Measurements from ENCODE around the gene MUC5B. TPM values are rescaled to one million over a fixed set of nuclear protein-coding genes. Genes with fewer than 3 reads are reported as not detected.
A peak's percentile ranks its signal among the peaks of the same experiment; 100 is the strongest.

MUC5B gene
- total and polyA plus RNA-seq, 2 of the 13 experiments (the other 11 are each of a cell fraction or from before 2014, with no cell fraction given) = 0.01 TPM; not detected in 1

DNA sequence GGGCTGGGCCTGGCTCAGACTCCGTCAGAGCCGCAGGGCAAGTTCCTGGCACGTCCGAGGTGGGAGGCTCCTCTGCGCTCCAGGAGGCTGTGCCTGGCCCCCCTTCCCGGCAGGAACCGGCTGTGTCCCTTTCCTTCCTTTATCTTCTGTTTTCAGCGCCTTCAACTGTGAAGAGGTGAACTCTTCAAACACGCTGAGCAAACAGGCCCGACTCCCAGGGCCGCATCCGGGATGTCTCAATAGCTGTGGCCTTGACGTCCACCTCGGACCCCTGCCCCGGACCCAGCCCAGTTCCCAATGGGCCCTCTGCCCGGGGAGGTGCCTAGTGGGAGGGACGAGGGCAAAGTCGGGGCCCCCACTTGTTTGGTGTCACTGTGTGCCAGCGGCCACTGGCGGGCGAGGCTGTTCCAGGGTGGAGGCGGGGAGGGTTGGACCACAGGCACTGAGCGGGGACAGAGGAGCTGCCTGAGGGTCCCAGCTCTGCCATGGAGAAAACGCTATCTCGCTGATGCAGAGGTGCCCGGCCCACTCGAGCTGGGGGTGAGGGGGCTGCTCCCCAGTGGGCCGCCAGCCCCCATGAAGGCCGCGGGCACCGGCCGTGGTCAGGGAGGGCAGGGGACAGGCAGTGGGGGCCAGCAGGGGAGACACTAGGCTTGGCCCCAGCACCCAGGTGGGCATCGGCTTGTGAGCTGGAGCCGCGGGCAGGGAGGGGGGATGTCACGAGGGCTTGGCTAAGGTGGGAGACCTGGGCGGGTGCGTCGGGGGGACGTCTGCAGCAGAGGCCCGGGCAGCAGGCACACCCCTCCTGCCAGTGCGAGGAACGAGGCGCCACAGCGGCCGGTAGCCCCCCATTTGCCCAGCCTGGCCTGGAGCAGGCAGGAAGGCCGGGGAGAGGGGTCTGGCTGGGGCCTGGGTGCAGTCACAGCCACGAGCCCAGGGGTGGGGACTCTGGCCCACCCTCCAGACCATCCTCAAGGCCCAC, 2.7 kb upstream of the MUC5B start (continued):
- TF ChIP-seq ZNF644 (CRISPR knock-in tag; IDR thresholded peaks at IDR 0.05; ENCODE audit: low read depth) (0 out of 2 replicates have a peak, but pooled peaks have one; percentile 13), TBL1XR1 (IDR thresholded peaks at IDR 0.05; ENCODE audit: borderline replicate concordance, low read length, partially characterized antibody) (no peak), YY1 (IDR thresholded peaks at IDR 0.05; ENCODE audit: insufficient read depth, insufficient replicate concordance, low read depth, low read length) (no peak), ZKSCAN8 (CRISPR knock-in tag; IDR thresholded peaks at IDR 0.05; ENCODE audit: borderline replicate concordance) (peak; percentile 51; the same call in 1 of the 2 replicates), CENPX (CRISPR knock-in tag; IDR thresholded peaks at IDR 0.05) (no peak), ZNF782 (CRISPR knock-in tag; IDR thresholded peaks at IDR 0.05; ENCODE audit: borderline replicate concordance) (no peak), AHR (CRISPR knock-in tag; IDR thresholded peaks at IDR 0.05) (no peak), SMARCC2 (IDR thresholded peaks at IDR 0.05) (no peak), ZNF225 (CRISPR knock-in tag; IDR thresholded peaks at IDR 0.05) (no peak), ZNF17 (CRISPR knock-in tag; IDR thresholded peaks at IDR 0.05) (no peak), NR1H2 (CRISPR knock-in tag; IDR thresholded peaks at IDR 0.05; ENCODE audit: borderline replicate concordance, low read depth) (no peak), YEATS4 (CRISPR knock-in tag; IDR thresholded peaks at IDR 0.05; ENCODE audit: borderline replicate concordance) (peak; percentile 41; the same call in 1 of the 2 replicates), ZNF781 (CRISPR knock-in tag; IDR thresholded peaks at IDR 0.05; ENCODE audit: borderline replicate concordance, not compliant biosample characterization) (no peak), MXD4 (CRISPR knock-in tag; IDR thresholded peaks at IDR 0.05) (peak; percentile 41; the same call in 1 of the 2 replicates), HNRNPK (IDR thresholded peaks at IDR 0.05; ENCODE audit: low read depth, low read length, poor library complexity, severe bottlenecking) (no peak), KLF9 (CRISPR knock-in tag; IDR thresholded peaks at IDR 0.05; ENCODE audit: low read depth) (no peak), ZNF570 (CRISPR knock-in tag; IDR thresholded peaks at IDR 0.05; ENCODE audit: borderline replicate concordance) (no peak), ETV5 (CRISPR knock-in tag; IDR thresholded peaks at IDR 0.05; ENCODE audit: borderline replicate concordance) (peak; percentile 100), ZNF629 (CRISPR knock-in tag; conservative IDR thresholded peaks at IDR 0.05) (no peak; the same call in 1 of the 2 replicates), ZMYM4 (CRISPR knock-in tag; IDR thresholded peaks at IDR 0.05) (0 out of 2 replicates have a peak, but pooled peaks have one; percentile 53), ZMAT3 (CRISPR knock-in tag; conservative IDR thresholded peaks at IDR 0.05) (peak; percentile 48; the same call in 1 of the 2 replicates)
- TF ChIP-seq, protein P1, sequence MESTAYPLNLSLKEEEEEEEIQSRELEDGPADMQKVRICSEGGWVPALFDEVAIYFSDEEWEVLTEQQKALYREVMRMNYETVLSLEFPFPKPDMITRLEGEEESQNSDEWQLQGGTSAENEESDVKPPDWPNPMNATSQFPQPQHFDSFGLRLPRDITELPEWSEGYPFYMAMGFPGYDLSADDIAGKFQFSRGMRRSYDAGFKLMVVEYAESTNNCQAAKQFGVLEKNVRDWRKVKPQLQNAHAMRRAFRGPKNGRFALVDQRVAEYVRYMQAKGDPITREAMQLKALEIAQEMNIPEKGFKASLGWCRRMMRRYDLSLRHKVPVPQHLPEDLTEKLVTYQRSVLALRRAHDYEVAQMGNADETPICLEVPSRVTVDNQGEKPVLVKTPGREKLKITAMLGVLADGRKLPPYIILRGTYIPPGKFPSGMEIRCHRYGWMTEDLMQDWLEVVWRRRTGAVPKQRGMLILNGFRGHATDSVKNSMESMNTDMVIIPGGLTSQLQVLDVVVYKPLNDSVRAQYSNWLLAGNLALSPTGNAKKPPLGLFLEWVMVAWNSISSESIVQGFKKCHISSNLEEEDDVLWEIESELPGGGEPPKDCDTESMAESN (CRISPR knock-in tag; conservative IDR thresholded peaks at IDR 0.05) = peak; percentile 92; the same call in 1 of the 2 replicates
- TF ChIP-seq, protein P2, sequence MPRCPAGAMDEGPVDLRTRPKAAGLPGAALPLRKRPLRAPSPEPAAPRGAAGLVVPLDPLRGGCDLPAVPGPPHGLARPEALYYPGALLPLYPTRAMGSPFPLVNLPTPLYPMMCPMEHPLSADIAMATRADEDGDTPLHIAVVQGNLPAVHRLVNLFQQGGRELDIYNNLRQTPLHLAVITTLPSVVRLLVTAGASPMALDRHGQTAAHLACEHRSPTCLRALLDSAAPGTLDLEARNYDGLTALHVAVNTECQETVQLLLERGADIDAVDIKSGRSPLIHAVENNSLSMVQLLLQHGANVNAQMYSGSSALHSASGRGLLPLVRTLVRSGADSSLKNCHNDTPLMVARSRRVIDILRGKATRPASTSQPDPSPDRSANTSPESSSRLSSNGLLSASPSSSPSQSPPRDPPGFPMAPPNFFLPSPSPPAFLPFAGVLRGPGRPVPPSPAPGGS (CRISPR knock-in tag; IDR thresholded peaks at IDR 0.05) = no peak
- TF ChIP-seq, protein P3, sequence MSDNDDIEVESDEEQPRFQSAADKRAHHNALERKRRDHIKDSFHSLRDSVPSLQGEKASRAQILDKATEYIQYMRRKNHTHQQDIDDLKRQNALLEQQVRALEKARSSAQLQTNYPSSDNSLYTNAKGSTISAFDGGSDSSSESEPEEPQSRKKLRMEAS (IDR thresholded peaks at IDR 0.05) = peak; percentile 72
- TF ChIP-seq, protein P4, sequence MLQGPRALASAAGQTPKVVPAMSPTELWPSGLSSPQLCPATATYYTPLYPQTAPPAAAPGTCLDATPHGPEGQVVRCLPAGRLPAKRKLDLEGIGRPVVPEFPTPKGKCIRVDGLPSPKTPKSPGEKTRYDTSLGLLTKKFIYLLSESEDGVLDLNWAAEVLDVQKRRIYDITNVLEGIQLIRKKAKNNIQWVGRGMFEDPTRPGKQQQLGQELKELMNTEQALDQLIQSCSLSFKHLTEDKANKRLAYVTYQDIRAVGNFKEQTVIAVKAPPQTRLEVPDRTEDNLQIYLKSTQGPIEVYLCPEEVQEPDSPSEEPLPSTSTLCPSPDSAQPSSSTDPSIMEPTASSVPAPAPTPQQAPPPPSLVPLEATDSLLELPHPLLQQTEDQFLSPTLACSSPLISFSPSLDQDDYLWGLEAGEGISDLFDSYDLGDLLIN (CRISPR knock-in tag; IDR thresholded peaks at IDR 0.05; ENCODE audit: borderline replicate concordance) = no peak

All from HepG2 (cell line).